HT1080 (cell line): Measurements from ENCODE around the gene ASTE1. TPM values are rescaled to one million over a fixed set of nuclear protein-coding genes. Genes with fewer than 3 reads are reported as not detected.

Experiments
- total RNA-seq: library from RNA; depleted of rRNA; stranded (reverse); fragments of >200 nt; shearing (Covaris generic); gene quantifications from 2 replicates; pipeline ENCODE4 v1.2.3, GENCODE V29; 2014; rRNA removed

ASTE1 gene
- total RNA-seq, 1 experiment from 2014 or later = 19.5 TPM

Other genes with a start within 250 kb of the ASTE1 start
- 56.9 and 84.4 TPM in 2 replicates for gene ATP2C1, start 132.7 kb downstream of the ASTE1 start, total RNA-seq
- 2.8 TPM in 2 replicates for gene NEK11, start 52 bp upstream of the ASTE1 start, total RNA-seq